ENCODE data around the gene LYRM1.
"Not testable (repeated sequence)": the region's sequence is repeated elsewhere in the genome, so short reads cannot be mapped to it uniquely, and the experiment has no call there.

Gene LYRM1

DNA sequence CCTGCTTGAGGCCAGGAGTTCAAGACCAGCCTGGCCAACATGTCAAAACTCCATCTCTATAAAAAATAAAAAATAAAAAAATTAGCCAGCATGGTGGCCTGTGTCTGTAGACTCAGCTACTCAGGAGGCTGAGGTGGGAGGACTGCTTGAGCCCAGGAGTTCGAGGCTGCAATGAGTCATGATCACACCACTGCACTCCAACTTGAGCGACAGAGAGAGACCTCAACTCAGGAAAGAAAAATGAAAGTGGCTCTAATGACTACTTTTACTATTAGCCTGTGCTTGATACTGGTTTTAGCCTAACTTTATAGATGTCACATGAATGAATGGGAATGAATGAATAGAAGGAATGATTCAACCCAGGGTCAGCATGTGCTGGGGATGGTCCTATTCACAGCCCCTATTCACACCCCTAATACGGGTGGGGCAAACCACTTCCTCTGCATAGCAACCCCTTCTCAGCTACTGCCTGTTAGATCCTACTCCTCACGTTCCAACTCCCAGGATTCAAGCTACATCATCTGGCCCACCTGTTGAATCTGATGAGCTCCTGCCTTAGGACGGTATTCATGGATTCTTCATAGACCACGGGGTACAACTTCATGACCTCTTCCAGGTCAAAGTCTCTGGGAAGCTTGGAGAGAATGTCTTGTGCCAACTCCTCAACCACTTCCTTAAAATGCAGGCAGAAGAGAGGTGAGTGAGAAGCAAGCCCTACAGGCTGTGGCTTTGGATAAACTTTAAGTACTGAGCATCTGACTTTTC, 40.5 kb downstream of the LYRM1 start:
- DNase-seq, result no peak

DNA sequence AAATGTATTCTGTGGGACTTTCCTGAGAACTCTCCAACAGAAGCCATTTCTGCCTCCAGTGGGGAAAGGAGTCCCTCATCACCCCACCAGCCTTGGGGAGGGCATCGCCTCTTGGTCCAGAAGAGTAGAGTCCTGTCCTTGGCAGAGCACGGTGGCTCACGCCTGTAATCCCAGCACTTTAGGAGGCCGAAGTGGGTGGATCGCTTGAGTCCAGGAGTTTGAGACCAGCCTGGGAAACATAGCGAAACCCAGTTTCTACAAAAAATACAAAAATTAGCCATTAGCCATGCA, 41.0 kb downstream of the LYRM1 start:
- no peak for DNase-seq

DNA sequence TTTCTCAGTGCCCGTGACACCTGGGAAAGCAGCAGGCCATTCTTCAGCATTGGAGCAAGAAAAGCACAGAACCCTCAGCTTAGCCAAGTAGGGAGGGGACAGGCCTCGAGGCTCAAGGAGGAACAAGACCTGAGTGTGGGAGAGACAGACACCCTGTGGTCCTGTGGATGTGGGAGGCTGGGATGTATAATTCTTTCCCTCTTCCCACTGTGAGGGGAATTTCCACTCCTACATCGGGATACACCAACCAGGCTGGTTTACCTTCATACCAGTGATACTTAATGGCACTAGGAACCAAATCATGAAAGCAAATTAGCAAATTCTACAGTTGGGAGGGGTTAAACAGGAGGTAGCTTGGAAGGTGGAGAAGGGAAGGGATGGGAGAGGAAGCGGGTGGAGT, 41.7 kb downstream of the LYRM1 start:
- no peak for DNase-seq

DNA sequence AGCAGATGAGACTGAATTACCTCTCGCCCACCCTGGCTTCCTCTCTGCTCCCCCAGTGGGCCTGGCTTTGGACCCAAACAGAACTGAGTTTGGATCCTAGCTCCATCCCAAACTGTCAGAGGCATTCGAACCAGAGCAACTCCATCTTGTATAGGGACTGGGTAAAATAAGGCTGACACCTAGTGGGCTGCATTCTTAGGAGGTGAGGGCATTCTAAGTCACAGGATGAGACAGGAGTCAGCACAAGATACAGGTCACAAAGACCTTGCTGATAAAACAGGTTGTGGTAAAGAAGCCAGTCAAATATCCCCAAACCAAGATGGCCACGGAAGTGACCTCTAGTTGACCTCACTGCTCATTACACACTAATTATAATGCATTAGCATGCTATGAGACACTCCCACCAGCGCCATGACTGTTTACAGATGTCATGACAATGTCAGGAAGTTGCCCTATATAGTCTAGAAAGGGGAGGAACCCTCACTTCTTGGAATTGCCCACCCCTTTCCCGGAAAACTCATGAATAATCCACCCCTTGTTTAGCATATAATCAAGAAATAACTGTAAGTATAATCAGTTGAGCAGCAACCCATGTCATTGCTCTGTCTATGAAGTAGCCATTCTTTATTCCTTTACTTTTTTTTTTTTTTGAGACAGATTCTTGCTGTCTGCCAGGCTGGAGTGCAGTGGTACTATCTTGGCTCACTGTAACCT, 44.4 kb downstream of the LYRM1 start:
- DNase-seq, result peak in 1 of 2 experiments; percentile 11

DNA sequence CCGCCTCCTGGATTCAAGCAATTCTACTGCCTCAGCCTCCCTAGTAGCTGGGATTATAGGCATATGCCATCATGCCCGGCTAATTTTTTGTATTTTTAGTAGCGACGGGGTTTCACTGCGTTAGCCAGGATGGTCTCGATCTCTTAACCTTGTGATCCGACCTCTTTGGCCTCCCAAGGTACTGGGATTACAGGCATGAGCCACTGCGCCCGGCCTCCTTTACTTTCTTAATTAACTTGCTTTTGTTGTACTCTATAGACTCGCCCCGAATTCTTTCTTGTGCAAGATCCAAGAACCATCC, 45.0 kb downstream of the LYRM1 start:
- not testable (repeated sequence) for DNase-seq

DNA sequence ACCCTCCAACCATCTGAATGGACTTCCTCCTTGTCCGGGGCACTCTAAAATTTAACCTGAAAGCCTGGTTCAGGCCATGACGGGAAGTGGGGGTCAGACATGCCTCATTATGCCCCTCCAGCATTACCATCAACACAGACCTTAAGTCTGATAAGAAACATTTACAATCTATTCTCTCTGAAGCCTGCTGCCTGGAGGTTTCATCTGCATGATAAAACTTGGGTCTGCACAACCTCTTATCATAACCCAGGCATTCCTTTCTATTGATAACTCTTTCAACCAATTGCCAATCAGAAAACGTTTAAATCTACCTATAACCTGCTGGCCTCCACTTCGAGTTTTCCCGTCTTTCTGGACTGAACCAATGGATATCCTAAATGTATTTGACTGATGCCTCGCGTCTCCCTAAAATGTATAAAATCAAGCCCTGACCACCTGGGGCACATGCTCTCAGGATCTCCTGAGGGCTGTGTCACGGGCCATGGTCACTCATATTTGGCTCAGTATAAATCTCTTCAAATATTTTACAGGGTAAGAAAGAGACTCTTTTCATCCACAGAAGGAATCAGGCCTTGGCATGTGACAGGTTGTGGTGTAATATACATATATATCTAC, 45.6 kb downstream of the LYRM1 start:
- no peak for DNase-seq

DNA sequence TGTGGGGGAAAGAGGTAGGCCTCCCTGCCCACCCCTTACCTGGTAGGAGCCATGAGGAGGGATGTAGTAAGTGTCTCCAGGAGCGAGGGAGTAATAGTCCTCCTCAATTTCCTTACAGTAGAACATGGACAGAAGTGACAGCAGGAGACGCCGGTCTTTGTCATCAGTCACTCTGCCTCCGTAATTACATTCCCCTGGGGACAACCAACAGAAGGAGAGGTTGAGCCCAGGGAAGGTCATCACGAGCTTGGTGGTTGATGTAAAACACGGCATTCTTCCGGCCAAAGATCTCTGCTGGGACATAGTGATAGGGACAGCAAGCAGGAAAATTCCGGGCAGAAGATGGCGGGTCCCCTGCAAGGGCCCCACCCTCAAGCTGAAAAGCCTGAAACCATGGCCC, 47.9 kb downstream of the LYRM1 start:
- DNase-seq, result no peak

DNA sequence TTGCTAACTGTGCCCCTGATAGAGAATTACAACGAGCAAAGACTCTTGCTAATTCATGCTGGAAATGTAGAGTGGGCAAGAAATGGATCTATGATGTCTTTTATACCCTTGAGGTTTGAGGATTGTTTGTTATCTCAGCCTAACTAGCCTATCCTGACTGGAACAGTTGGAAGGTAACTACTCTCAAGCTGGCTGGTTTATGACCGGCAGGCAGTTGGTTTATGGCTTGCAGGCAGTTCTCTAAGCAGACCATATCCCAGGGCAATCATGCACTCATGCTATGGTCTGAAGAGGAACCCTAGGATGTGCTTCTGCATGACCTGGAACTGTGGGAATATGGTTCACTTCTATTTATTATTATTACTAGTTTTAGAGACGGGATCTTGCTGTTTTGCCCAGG, 49.1 kb downstream of the LYRM1 start:
- DNase-seq, result no peak

DNA sequence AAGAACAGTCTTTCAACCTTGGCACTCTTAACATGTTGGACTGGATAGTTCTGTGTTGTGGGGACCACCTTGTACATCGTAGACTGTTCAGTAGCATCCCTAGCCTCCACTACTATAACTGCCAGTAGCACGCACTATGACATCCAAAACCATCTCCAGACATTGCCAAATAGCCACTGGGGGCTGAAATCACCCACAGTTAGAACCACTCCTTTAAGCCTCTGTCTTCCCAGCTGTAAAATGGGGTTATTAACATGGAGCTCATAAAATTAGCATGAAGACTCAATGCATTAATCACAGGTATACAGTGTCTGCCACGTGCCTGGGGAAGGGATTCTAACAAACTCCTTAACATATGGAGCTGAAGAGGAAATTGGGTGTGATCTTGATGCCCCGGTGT, 49.7 kb downstream of the LYRM1 start:
- no peak for DNase-seq

DNA sequence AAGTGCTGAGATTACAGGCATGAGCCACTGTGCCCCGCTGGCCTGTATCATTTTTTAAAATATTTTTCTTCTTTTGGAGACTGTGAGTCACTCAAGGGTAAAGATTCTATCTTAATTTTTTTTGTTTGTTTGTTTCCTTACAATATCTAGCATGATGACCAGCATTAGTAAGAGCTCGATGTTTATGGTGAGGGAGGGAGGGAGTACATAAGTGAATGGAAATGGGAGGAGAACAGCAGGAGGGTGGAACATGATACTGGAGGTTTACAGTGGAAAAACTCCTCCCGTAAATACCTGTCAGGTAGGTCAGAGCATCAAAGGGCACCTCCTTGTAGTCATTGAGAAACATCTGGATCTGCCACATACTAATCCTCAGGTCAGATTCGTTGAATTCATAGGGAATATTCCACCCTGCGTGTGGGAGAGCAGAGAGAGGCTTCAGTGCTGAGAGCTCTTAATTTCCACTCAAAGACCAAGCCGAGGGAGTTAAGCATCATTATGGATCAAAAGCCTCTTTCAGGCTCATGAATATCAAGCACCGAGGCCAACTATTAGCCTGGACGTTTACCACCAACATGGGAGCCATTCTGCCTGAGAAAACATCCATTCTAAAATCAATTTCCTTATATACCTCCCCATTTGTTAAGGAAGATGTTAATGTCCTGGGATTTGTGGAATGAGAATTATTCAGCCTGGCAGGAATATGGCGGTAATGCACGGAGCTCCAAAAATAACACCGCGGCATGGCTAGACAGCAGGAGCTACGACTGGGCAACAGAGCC, 51.8 kb downstream of the LYRM1 start:
- no peak for DNase-seq

DNA sequence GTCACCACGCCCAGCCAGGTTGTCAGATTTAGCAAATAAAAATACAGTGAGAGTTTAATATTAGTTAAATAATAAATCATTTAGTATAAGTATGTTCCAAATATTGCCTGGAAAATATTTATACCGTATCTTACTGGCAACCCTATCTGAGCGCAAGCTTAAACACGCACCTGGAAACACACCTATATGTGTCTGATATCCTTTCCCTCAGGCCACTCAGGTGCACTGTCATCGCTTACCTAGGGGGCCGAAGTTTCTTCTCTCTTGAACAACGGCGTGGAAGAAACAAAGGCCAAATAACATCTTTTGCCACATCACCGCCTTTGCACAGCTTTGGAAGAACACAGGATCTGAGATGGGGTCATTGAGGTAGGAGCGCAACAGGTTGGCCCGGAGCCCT, 54.0 kb downstream of the LYRM1 start:
- no peak for DNase-seq

DNA sequence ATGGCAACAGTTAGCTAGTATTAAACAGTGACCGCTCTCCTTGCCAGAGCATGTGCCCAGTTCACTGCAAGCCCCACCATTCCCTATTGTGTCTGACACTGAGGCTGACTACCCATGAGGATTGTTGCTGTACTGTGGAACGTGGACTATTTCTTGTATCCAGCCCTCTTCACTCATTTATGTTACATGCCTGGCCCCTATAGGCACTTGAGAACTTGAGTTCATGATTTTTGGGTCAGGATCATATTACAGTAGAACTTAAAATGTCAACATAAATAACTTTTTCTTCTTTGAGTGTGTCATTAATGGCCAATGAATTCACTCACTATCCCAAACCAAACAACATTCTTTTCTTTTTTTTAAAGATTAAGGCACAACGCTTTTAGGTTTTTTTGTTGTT, 55.7 kb downstream of the LYRM1 start:
- no peak for DNase-seq

DNA sequence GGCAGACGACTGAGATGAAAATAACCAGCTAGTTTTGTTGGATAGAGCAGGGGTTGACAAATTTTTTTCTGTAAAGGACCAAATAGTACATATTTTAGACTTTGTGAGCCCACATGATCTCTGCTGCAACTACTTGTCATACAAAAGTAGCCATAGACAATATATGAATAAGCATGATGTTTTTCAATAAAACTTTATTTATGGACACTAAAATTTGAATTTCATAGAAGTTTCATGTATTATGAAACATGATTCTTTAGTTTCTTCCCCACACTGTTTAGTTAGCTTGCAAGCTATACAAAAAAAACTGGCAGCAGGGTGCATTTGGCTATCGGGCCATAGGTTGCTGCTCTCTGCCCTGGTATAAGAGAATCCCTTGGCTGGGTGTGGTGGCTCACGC, 56.6 kb downstream of the LYRM1 start:
- no peak for DNase-seq

DNA sequence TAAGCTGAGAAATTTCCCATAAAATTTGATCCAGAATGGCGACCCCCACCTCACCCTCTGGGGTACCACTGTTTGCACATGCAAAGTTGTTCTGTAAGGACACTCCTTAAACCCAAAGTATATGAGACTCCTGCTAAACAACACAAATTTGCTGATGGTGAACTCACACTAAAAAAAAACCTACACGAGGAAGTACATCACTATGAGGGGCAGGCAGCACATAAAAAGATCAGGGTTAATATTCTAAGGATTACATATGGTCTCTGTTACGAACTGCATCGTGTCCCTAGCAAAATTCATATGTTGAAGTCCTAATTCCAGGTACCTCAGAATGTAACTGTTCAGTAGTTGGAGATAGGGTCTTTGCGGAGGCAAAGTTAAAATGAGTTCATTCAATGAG, 60.3 kb downstream of the LYRM1 start:
- no peak for DNase-seq

DNA sequence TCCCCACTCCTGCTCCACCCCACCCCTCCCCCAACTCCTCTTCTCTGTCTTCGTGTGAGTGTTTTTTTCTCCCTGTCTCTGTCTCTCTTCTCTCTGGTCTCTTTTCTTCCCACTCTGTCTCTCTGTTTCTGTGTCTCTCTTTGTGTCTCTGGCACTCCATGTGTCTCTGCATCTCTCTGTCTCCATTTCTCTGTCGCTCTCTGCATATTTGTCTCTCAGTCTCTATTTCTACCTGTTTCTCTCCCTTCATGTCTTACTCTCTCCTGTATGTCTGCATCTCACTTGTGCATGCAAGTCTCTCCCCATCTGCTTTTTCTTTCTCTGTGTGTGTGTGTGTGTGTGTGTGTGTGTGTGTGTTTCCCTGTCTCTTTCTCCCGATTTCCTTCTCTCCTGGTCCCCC, 68.2 kb downstream of the LYRM1 start:
- no peak for DNase-seq

DNA sequence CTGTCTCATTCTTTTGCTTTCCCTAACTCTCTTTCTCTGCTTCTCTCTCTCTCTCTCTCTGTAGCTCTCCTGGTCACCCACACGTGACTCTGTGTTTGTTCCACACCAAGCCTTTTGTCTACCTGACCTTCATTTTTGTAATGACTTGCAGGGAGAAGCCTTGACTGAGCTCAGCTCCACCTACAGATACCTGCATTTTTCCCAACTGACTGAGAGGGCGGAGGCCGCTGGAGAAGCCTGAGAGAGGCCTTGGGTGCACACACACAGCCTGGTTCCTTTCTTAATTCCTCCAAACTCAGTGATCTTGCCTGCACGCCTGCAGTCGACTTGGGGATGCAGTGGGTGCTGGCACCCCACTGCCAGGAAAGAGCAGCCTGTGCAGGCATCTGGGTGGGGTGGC, 68.8 kb downstream of the LYRM1 start:
- no peak for DNase-seq

DNA sequence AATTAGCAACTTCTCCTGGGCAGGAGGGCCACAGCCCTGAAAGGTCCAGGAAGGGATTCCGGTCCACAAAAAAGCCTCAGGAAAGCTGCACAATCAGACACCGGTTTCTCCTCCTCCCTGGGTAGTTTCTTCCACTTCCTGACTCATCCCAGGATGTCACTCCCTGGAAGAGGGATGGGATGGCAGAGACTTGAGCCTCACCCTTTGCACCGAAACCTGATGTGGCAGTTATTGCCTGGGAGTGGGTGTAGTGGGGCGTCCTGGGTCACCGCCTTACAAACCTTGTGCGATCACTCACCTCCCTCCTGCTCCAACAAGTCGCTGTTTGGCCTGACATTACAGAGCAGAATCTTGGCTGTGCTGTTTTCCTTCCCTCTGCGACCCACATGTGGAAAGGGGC, 70.8 kb downstream of the LYRM1 start:
- DNase-seq, result no peak

DNA sequence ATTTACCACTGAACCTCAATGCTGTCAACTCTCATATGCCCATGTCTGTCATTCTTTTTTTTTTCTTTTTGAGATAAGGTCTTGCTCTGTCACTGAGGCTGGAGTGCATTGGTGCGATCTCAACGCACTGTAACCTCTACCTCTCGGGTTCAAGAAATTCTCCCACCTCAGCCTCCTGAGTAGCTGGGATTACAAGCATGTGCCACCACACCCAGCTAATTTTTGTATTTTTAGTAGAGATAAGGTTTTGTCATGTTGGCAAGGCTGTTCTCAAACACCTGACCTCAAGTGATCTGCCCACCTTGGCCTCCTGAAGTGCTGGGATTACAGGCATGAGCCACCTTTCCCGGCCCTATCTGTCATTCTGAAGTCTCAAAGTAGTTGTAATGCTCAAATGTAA, 72.6 kb downstream of the LYRM1 start:
- DNase-seq, result not testable (repeated sequence)
